Osteoblast (primary cell): Measurements from ENCODE around the gene TELO2. TPM values are rescaled to one million over a fixed set of nuclear protein-coding genes. Genes with fewer than 3 reads are reported as not detected.

ENCODE experiments used
- DNase-seq: peaks from one replicate; pipeline ENCODE4 v3.0.0; 2011; ENCODE audit warnings: low spot score, mixed read lengths; ENCODE audit not compliant: insufficient read length; ENCODE audit errors: missing footprints
- H2AFZ ChIP-seq: 2 replicates; pipeline ENCODE4 v1.6.0; 2011; ENCODE audit warnings: mild to moderate bottlenecking, low read length
- H3K27ac ChIP-seq: 2 replicates; pipeline ENCODE4 v1.5.1; 2011; ENCODE audit warnings: mild to moderate bottlenecking, low read depth, low read length, moderate library complexity
- H3K27me3 ChIP-seq: 2 replicates; pipeline ENCODE4 v1.6.0; 2012; ENCODE audit warnings: mild to moderate bottlenecking, control low read depth, inconsistent platforms, low read length, moderate library complexity; ENCODE audit not compliant: insufficient read depth
- H3K36me3 ChIP-seq: 2 replicates; pipeline ENCODE4 v1.5.1; 2011; ENCODE audit warnings: mild to moderate bottlenecking, low read length, control low read depth, moderate library complexity; ENCODE audit not compliant: insufficient read depth
- H3K4me1 ChIP-seq: 2 replicates; pipeline ENCODE4 v1.5.1; 2011; ENCODE audit warnings: mild to moderate bottlenecking, low read length, control low read depth, moderate library complexity; ENCODE audit not compliant: insufficient read depth
- H3K4me2 ChIP-seq: 2 replicates; pipeline ENCODE4 v1.6.0; 2011; ENCODE audit warnings: mild to moderate bottlenecking, low read length; ENCODE audit not compliant: insufficient read depth
- H3K4me3 ChIP-seq: fragments of 200-600 bp; sonication (generic); 3 replicates; pipeline ENCODE4 v1.5.1; 2012; ENCODE audit warnings: mild to moderate bottlenecking, low read length, inconsistent platforms; ENCODE audit not compliant: insufficient read depth
- H3K79me2 ChIP-seq: 2 replicates; pipeline ENCODE4 v1.6.0; 2012; ENCODE audit warnings: mild to moderate bottlenecking, low read length, control low read depth, inconsistent platforms; ENCODE audit not compliant: insufficient read depth
- H3K9me3 ChIP-seq: 2 replicates; pipeline ENCODE4 v1.5.1; 2011; ENCODE audit warnings: low read depth, low read length, control low read depth
- H4K20me1 ChIP-seq: 2 replicates; pipeline ENCODE4 v1.6.0; 2012; ENCODE audit warnings: mild to moderate bottlenecking, low read length, control low read depth; ENCODE audit not compliant: insufficient read depth
- total RNA-seq: library from RNA; depleted of rRNA; stranded (reverse); fragments of >200 nt; gene quantifications from 2 replicates; pipeline ENCODE4 v1.2.3, GENCODE V29; 2012
- TF ChIP-seq, protein P1 (sequence below): IDR thresholded peaks from 2 replicates; pipeline ENCODE4 v1.5.1; 2011; ENCODE audit warnings: mild to moderate bottlenecking, low read depth, low read length, moderate library complexity; ENCODE audit errors: extremely low read depth

TELO2 gene
- total RNA-seq, 1 donor, result 18.1 TPM

DNA sequence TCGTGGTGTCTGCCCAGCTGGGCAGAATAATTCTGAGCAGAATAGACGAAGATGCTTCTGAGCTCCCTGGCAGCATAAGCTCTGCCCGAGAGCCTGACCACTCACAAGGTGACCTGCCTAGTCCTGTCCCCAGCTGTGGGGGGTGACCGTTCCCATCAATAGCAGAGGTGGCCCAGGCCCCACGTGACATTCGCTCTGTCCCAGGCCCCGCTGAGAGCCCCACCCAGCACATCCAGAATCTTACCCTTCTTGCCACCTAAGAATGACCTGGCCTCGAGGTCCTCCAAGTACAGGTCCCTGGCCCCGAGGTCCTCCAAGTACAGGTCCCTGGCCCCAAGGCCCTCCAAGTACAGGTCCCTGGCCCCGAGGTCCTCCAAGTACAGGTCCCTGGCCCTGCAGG is 39.6 kb downstream of the TELO2 start:
- Histone ChIP-seq H2AFZ (no peak overlapping the region), H4K20me1 (peaks cover 7% of the 10 kb centered on the region), H3K27me3 (no peaks in the 10 kb centered on the region), H3K4me3 (no peak overlapping the region), H3K9me3 (no peaks in the 10 kb centered on the region), H3K4me1 (peaks cover 19% of the 10 kb centered on the region), H3K4me2 (no peak overlapping the region), H3K79me2 (peaks cover 38% of the 10 kb centered on the region), H3K27ac (no peak overlapping the region), H3K36me3 (peaks cover 14% of the 10 kb centered on the region)
- TF ChIP-seq, protein P1, sequence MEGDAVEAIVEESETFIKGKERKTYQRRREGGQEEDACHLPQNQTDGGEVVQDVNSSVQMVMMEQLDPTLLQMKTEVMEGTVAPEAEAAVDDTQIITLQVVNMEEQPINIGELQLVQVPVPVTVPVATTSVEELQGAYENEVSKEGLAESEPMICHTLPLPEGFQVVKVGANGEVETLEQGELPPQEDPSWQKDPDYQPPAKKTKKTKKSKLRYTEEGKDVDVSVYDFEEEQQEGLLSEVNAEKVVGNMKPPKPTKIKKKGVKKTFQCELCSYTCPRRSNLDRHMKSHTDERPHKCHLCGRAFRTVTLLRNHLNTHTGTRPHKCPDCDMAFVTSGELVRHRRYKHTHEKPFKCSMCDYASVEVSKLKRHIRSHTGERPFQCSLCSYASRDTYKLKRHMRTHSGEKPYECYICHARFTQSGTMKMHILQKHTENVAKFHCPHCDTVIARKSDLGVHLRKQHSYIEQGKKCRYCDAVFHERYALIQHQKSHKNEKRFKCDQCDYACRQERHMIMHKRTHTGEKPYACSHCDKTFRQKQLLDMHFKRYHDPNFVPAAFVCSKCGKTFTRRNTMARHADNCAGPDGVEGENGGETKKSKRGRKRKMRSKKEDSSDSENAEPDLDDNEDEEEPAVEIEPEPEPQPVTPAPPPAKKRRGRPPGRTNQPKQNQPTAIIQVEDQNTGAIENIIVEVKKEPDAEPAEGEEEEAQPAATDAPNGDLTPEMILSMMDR, result no peak
- DNase-seq, result no peak

DNA sequence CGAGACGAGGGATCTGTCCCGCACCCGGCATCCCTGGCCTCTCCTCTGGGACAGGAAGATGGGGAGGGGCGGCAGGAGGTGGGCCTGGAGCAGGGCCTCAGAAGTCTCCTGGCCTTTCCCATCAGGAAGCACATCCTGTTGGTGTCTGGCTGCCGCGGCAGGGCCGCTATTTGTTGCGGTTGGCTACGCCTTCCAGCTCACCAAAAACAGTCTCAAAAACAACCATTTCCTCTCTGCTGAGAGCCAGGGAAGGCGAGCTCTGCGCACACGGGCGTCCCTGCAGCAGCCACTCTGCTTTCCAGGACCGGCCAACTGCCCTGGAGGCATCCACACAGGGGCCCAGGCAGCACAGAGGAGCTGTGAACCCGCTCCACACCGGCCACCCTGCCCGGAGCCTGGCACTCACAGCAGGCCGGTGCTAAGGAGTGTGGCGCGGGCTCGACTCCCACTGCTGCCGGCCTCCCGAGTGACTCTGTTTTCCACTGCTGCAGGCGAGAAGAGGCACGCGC is 40.3 kb downstream of the TELO2 start, which contains the start of gene TMEM204:
Gene TMEM204 (plus strand): TSS at position 224 of the 509 bp plus-strand sequence. CDS start 610 bp downstream, outside the sequence.
- Histone ChIP-seq H3K4me2 (peak within 1 kb of the TSS; percentile 76), H3K27me3 (no peaks in the 10 kb centered on the region), H3K36me3 (peaks cover 18% of the 10 kb centered on the region), H4K20me1 (peaks cover 11% of the 10 kb centered on the region), H3K4me3 (peak within 1 kb of the TSS; percentile 76), H3K4me1 (peaks cover 19% of the 10 kb centered on the region), H2AFZ (peak within 1 kb of the TSS; percentile 80), H3K79me2 (peaks cover 40% of the 10 kb centered on the region), H3K27ac (peak within 1 kb of the TSS; percentile 41), H3K9me3 (no peaks in the 10 kb centered on the region)
- peak; percentile 97 for DNase-seq
- TF ChIP-seq, protein P1, result no peak

DNA sequence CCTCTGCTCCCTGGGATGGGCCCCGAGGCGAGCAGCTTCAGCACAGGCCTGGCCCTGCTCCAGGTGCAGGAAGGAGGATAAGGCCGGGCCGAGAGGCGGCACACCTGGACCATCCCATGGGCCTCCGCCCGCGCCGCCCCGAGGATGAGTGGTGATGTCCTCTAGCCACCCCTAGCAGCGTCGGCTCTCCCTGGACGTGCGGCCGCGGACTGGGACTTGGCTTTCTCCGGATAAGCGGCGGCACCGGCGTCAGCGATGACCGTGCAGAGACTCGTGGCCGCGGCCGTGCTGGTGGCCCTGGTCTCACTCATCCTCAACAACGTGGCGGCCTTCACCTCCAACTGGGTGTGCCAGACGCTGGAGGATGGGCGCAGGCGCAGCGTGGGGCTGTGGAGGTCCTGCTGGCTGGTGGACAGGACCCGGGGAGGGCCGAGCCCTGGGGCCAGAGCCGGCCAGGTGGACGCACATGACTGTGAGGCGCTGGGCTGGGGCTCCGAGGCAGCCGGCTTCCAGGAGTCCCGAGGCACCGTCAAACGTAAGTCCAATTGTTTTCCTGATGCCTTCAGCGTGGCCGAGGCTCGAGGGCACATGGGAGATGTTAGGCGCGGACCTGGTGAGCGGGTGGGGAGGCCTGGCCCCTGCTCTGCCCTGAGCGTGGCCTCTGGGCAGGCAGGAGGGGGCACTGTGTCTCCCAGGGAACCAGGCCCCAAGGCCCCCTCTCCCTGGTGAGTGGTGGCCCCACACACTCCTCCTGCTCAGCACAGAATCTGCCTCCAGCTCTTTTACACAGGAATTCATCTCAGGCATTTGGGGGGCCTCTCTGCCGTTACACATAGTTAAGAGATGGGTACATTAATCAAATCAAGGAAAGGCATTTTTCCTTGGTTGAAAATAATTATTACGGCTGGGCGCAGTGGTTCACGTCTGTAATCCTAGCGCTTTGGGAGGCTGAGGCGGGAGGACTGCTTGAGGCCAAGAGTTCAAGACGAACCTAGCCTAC is 41.2 kb downstream of the TELO2 start:
- H3K36me3 ChIP-seq, result peaks cover 18% of the 10 kb centered on the region
- H4K20me1 ChIP-seq, result peaks cover 14% of the 10 kb centered on the region
- peak overlapping the region; percentile 76 for H3K4me2 ChIP-seq
- peaks cover 19% of the 10 kb centered on the region for H3K4me1 ChIP-seq
- peak; percentile 93 for DNase-seq
- H3K27ac ChIP-seq, result peak overlapping the region; percentile 41
- H3K4me3 ChIP-seq, result peak overlapping the region; percentile 76
- H3K9me3 ChIP-seq, result no peaks in the 10 kb centered on the region
- TF ChIP-seq, protein P1, result no peak
- no peaks in the 10 kb centered on the region for H3K27me3 ChIP-seq
- H3K79me2 ChIP-seq, result peaks cover 40% of the 10 kb centered on the region
- peak overlapping the region; percentile 80 for H2AFZ ChIP-seq
